Neuronal stem cell (in vitro differentiated cells): ENCODE results near the gene FBH1.

Experiments
- DNase-seq: peaks from one replicate; pipeline ENCODE4 v3.0.0-alpha.2; 2013; ENCODE audit warnings: low spot score
- H2AFZ ChIP-seq: one replicate; pipeline ENCODE4 v1.6.1; 2013; ENCODE audit warnings: mild to moderate bottlenecking, low read length, inconsistent platforms
- H2AK5ac ChIP-seq: 2 replicates; pipeline ENCODE4 v1.6.1; 2013; ENCODE audit warnings: low read depth, mild to moderate bottlenecking, inconsistent platforms, low read length, moderate library complexity, mixed read lengths
- H2BK120ac ChIP-seq: 2 replicates; pipeline ENCODE4 v1.6.1; 2013; ENCODE audit warnings: low read depth, mild to moderate bottlenecking, inconsistent platforms, low read length, moderate library complexity, mixed read lengths
- H2BK12ac ChIP-seq: one replicate; pipeline ENCODE4 v1.6.1; 2013; ENCODE audit warnings: low read length, inconsistent platforms
- H2BK15ac ChIP-seq: 2 replicates; pipeline ENCODE4 v1.6.1; 2013; ENCODE audit warnings: mild to moderate bottlenecking, low read length, inconsistent platforms, mixed read lengths
- H2BK5ac ChIP-seq: one replicate; pipeline ENCODE4 v1.6.1; 2013; ENCODE audit warnings: inconsistent platforms, mild to moderate bottlenecking, low read length, moderate library complexity
- H3K14ac ChIP-seq: one replicate; pipeline ENCODE4 v1.6.1; 2013; ENCODE audit warnings: low read length, inconsistent platforms
- H3K18ac ChIP-seq: 2 replicates; pipeline ENCODE4 v1.6.1; 2013; ENCODE audit warnings: low read length, inconsistent platforms
- H3K23ac ChIP-seq: 2 replicates; pipeline ENCODE4 v1.6.1; 2013; ENCODE audit warnings: low read depth, mild to moderate bottlenecking, mixed read lengths, low read length, inconsistent platforms; ENCODE audit not compliant: poor library complexity
- H3K27ac ChIP-seq: replicated peaks from 3 replicates; pipeline ENCODE4 v1.5.1; 2013; ENCODE audit warnings: low read length, inconsistent platforms
- H3K27me3 ChIP-seq, 3 experiments: 2 replicates each; pipeline ENCODE4 v1.6.1; 2013; ENCODE audit warnings: low read length in 3 of 3, mild to moderate bottlenecking in 2 of 3, inconsistent platforms in 1 of 3, low read depth in 1 of 3, mixed read lengths in 1 of 3, moderate library complexity in 1 of 3; ENCODE audit not compliant: control insufficient read depth in 3 of 3, insufficient read depth in 3 of 3
- H3K36me3 ChIP-seq, 2 donors: replicated peaks in 1 of 2; 2 replicates each; pipeline ENCODE4 v1.6.1; 2013; ENCODE audit warnings: low read length in 2 of 2; ENCODE audit not compliant: control insufficient read depth in 2 of 2, insufficient read depth in 2 of 2
- H3K4ac ChIP-seq: 2 replicates; pipeline ENCODE4 v1.6.1; 2013; ENCODE audit warnings: inconsistent platforms, mild to moderate bottlenecking, low read length, moderate library complexity
- H3K4me1 ChIP-seq, 2 donors: 1 replicate in 1 of 2; 2 replicates in 1 of 2; pipeline ENCODE4 v1.6.1; 2013; ENCODE audit warnings: low read length in 2 of 2, low read depth in 1 of 2; ENCODE audit not compliant: control insufficient read depth in 2 of 2, insufficient read depth in 1 of 2
- H3K4me2 ChIP-seq: one replicate; pipeline ENCODE4 v1.6.1; 2013; ENCODE audit warnings: mild to moderate bottlenecking, low read length, inconsistent platforms; ENCODE audit not compliant: insufficient read depth, poor library complexity, severe bottlenecking
- H3K4me3 ChIP-seq, 2 donors: 2 replicates each; pipeline ENCODE4 v1.5.1; 2013; ENCODE audit warnings: low read length in 2 of 2, mild to moderate bottlenecking in 2 of 2, inconsistent platforms in 1 of 2, moderate library complexity in 1 of 2
- H3K79me1 ChIP-seq: one replicate; pipeline ENCODE4 v1.6.1; 2013; ENCODE audit warnings: low read depth, mild to moderate bottlenecking, inconsistent platforms, low read length, moderate library complexity
- H3K9ac ChIP-seq: one replicate; pipeline ENCODE4 v1.6.1; 2013; ENCODE audit warnings: mild to moderate bottlenecking, low read depth, low read length, inconsistent platforms; ENCODE audit not compliant: poor library complexity
- H3K9me3 ChIP-seq, 2 donors: replicated peaks in 1 of 2; 2 replicates each; pipeline versions ENCODE3 to v1.6.1; 2013; ENCODE audit warnings: low read length in 2 of 2, mild to moderate bottlenecking in 2 of 2, inconsistent platforms in 1 of 2, low read depth in 1 of 2, mixed read lengths in 1 of 2, moderate library complexity in 1 of 2; ENCODE audit not compliant: control insufficient read depth in 2 of 2, insufficient read depth in 1 of 2
- H4K8ac ChIP-seq: one replicate; pipeline ENCODE4 v1.6.1; 2013; ENCODE audit warnings: low read depth, mild to moderate bottlenecking, inconsistent platforms, low read length, moderate library complexity
- H4K91ac ChIP-seq: one replicate; pipeline ENCODE4 v1.6.1; 2013; ENCODE audit warnings: low read length, low read depth, mild to moderate bottlenecking, inconsistent platforms; ENCODE audit not compliant: poor library complexity
- WGBS, 2 donors: extraction: QIAGEN DNeasy Blood & Tissue Kit; methylation state at CpG; one replicate each; pipeline ENCODE4 v1.1.7; 2013; ENCODE audit warnings: missing lambda C conversion rate in 2 of 2, mixed read lengths in 1 of 2; ENCODE audit not compliant: insufficient read length in 2 of 2, insufficient replicate concordance in 1 of 2; ENCODE audit errors: extremely low coverage in 2 of 2; 5-methylcytosine and 5-hydroxymethylcytosine counted together

The FBH1 gene

DNA sequence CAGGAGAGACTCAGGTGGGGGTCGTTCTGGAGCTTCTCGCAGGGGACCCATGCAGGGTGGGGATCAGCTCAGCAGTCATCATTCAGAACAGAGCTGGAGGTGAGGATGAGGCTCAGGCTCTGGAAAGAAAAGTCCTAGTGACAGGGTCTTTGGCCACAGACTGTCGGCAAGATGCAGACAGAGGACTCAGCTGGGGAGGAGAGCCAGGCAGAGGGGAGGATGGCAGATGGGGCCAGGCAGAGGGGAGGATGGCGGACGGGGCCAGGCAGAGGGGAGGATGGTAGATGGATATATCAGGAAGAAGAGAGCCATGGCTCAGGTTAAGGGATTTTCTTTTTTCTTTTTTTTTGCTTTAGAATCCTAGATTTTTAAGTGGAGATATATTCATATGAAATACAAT, 95.0 kb downstream of the FBH1 start:
- H3K4me3 ChIP-seq = no peak overlapping the region
- H3K36me3 ChIP-seq = no peaks in the 10 kb centered on the region
- H3K27me3 ChIP-seq = peaks cover 0 to 44% (median 6%) of the 10 kb centered on the region in 3 experiments
- no peak overlapping the region for H2BK5ac ChIP-seq
- no peaks in the 10 kb centered on the region for H3K9me3 ChIP-seq
- no peak overlapping the region for H2BK15ac ChIP-seq
- no peak overlapping the region for H3K18ac ChIP-seq
- no peaks in the 10 kb centered on the region for H3K4me1 ChIP-seq
- H3K4me2 ChIP-seq = no peak overlapping the region
- H3K23ac ChIP-seq = no peak overlapping the region
- H4K8ac ChIP-seq = no peak overlapping the region
- no peak overlapping the region for H2BK120ac ChIP-seq
- no CpG with 5 or more reads among the region's 5 CpGs for WGBS, 2 donors
- no peaks in the 10 kb centered on the region for H3K79me1 ChIP-seq
- no peak overlapping the region for H3K4ac ChIP-seq
- no peak for DNase-seq
- no peak overlapping the region for H3K9ac ChIP-seq
- H4K91ac ChIP-seq = no peak overlapping the region
- no peak overlapping the region for H2BK12ac ChIP-seq
- H2AK5ac ChIP-seq = no peak overlapping the region
- H3K27ac ChIP-seq = no peak overlapping the region
- H2AFZ ChIP-seq = no peak overlapping the region
- H3K14ac ChIP-seq = no peak overlapping the region
